Stomach (tissue), 9 donors: ENCODE results near the gene HMX1. TPM values are rescaled to one million over a fixed set of nuclear protein-coding genes. Genes with fewer than 3 reads are reported as not detected.

Experiments
- DNase-seq, 2 donors: peaks; one replicate each; pipeline versions ENCODE4 v3.0.0 to v3.0.0-alpha.2; 2013 to 2019
- H3K27ac ChIP-seq, 5 donors: fragments of 200-600 bp in 4 of 5; sonication (generic) in 4 of 5; one replicate each; pipeline ENCODE4 v1.5.1; 2013 to 2019; ENCODE audit warnings: mild to moderate bottlenecking in 1 of 5, moderate library complexity in 1 of 5
- H3K27me3 ChIP-seq, 3 donors: fragments of 200-600 bp; sonication (generic); one replicate each; pipeline ENCODE4 v1.5.1; 2017 to 2019; ENCODE audit warnings: mixed run types in 1 of 3
- H3K36me3 ChIP-seq, 4 donors: fragments of 200-600 bp; sonication (generic); 1 replicate in 3 of 4; 2 replicates in 1 of 4; pipeline ENCODE4 v1.5.1; 2016 to 2019
- H3K4me1 ChIP-seq, 4 donors: fragments of 200-600 bp; sonication (generic); one replicate each; pipeline ENCODE4 v1.5.1; 2016 to 2019
- H3K4me3 ChIP-seq, 4 donors: fragments of 200-600 bp; sonication (generic) in 3 of 4; one replicate each; pipeline ENCODE4 v1.5.1; 2016 to 2019; ENCODE audit warnings: mild to moderate bottlenecking in 1 of 4
- H3K9me3 ChIP-seq, 4 donors: fragments of 200-600 bp; sonication (generic); one replicate each; pipeline ENCODE4 v1.5.1; 2016 to 2019
- CTCF ChIP-seq, 7 experiments: fragments of 450-650 bp in 4 of 7; fragments of 200-600 bp in 3 of 7; sonication (generic) in 3 of 7; IDR thresholded peaks; one replicate each; pipeline ENCODE4 v1.5.1; 2016 to 2019; ENCODE audit warnings: antibody characterized with exemption in 7 of 7, control low read depth in 2 of 7, mild to moderate bottlenecking in 1 of 7
- EP300 ChIP-seq: sonication (generic); formaldehyde crosslinking; IDR thresholded peaks from one replicate; pipeline ENCODE4 v1.6.1; 2017; ENCODE audit warnings: antibody characterized with exemption
- POLR2A ChIP-seq, 4 donors: fragments of 450-650 bp; IDR thresholded peaks; one replicate each; pipeline ENCODE4 v1.6.1; 2016; ENCODE audit warnings: antibody characterized with exemption in 4 of 4, control low read depth in 2 of 4, mild to moderate bottlenecking in 1 of 4, moderate library complexity in 1 of 4
- POLR2AphosphoS5 ChIP-seq, 3 donors: sonication (generic); formaldehyde crosslinking; IDR thresholded peaks; one replicate each; pipeline ENCODE4 v1.6.1; 2016; ENCODE audit warnings: antibody characterized with exemption in 3 of 3
- WGBS, 5 donors: extraction: QIAGEN DNeasy Blood & Tissue Kit in 3 of 5; methylation state at CpG; one replicate each; pipeline versions ENCODE4 v1.1.5 to v1.1.7; 2013 to 2018; 5-methylcytosine and 5-hydroxymethylcytosine counted together
- intact Hi-C: fragments of 100-400 bp; cut with DNase I; formaldehyde crosslinking; loops from one replicate; pipeline ENCODE4 v1.15.1; 2023; ENCODE audit warnings: low total_unique reads
- polyA plus RNA-seq, 3 donors: library from polyadenylated mRNA; stranded (reverse); fragments of 200-250 nt; gene quantifications; one replicate each; pipeline ENCODE4 v1.2.3, GENCODE V29; 2013
- total RNA-seq, 5 donors: library from RNA; depleted of rRNA; stranded (reverse); fragments of >200 nt; gene quantifications; one replicate each; pipeline versions ENCODE4 v1.1.0 to v1.2.3, GENCODE V29; 2014 to 2016
- donor health status: healthy with polysubstance abuse.
- donor health status: Bipolar disorder and iron deficiency.
- donor health status: healthy.

HMX1 gene
- total and polyA plus RNA-seq, 8 donors: 0.37 TPM; not detected in 7

DNA sequence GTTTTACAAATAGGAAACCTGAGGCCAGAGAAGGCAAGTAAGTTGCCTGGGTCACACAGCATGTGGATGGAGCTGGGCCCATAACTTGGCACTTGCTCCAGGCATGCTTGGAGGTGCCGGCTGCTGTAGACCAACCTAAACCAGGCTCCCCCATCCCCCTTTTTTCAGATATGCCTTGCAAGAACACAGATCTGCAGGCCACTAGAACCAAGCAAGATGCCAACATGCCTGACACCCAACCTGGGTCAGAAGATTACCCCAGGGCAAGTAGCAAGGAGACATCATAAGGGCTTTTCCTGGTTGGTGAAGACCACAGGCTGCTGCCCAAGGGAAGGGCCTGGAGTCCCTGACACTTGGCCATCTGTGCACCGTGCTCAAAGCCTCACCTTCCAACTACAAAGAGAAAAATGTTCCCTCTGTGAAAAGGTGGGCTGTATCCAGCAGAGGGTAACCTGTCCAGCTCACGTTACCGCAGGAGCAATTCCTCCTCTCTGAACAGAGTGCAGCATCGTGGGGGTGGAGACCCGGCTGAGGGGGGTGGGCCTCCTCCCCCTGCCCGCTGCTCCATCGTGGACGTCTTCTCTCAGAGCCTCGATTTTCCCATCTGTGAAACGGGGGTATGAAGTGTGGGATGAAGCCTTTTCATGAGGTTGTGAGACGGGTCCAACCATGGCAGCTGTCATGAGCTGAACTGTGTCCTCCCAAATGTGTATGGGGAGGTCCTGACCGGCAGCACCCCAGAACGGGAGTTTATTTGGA is 23.0 kb downstream of the HMX1 start:
- Histone ChIP-seq H3K9me3 (peaks cover 3 to 23% (median 20%) of the 10 kb centered on the region in 4 donors), H3K27ac (no peak overlapping the region), H3K4me3 (no peak overlapping the region), H3K36me3 (no peaks in the 10 kb centered on the region), H3K4me1 (peaks cover 0 to 4% (median 0%) of the 10 kb centered on the region in 4 donors), H3K27me3 (peaks cover 3 to 98% (median 23%) of the 10 kb centered on the region in 3 donors)
- WGBS, 5 donors: 54 to 64% (median 61%) methylated on average over 12 to 14 of the region's 14 CpGs
- intact Hi-C loops: no loop called here
- DNase-seq: no peak
- TF ChIP-seq POLR2AphosphoS5 (IDR thresholded peaks at IDR 0.05) (no peak), POLR2A (IDR thresholded peaks at IDR 0.05) (no peak), EP300 (no peak), CTCF (IDR thresholded peaks at IDR 0.05) (no peak)

- 6 to 10% (median 7%) methylated on average over 10 of the region's 10 CpGs for WGBS, 5 donors
- no peak for DNase-seq
These were observed 23.9 kb downstream of the HMX1 start for GRCh38 chr4:8847764-8848163.

GRCh38 chr4:8847331-8847730 is 24.3 kb downstream of the HMX1 start:
- intact Hi-C loops: no loop called here
- no peak for DNase-seq
- H3K27ac ChIP-seq: no peak overlapping the region
- no peak overlapping the region for H3K4me3 ChIP-seq
- WGBS, 5 donors: 68 to 81% (median 80%) methylated on average over 11 to 12 of the region's 12 CpGs
- TF ChIP-seq CTCF (IDR thresholded peaks at IDR 0.05): no peak
- TF ChIP-seq POLR2A (IDR thresholded peaks at IDR 0.05): no peak
- no peak for TF ChIP-seq EP300
- TF ChIP-seq POLR2AphosphoS5 (IDR thresholded peaks at IDR 0.05): no peak
- peaks cover 0 to 4% (median 0%) of the 10 kb centered on the region in 4 donors for H3K4me1 ChIP-seq
- peaks cover 0 to 21% (median 17%) of the 10 kb centered on the region in 4 donors for H3K9me3 ChIP-seq
- H3K36me3 ChIP-seq: no peaks in the 10 kb centered on the region
- H3K27me3 ChIP-seq: peaks cover 3 to 87% (median 19%) of the 10 kb centered on the region in 3 donors

More at GRCh38 chr4:8847764-8848163, 23.9 kb downstream of the HMX1 start:
- Histone ChIP-seq H3K4me3 (no peak overlapping the region), H3K9me3 (peaks cover 0 to 24% (median 20%) of the 10 kb centered on the region in 4 donors), H3K4me1 (peaks cover 0 to 4% (median 0%) of the 10 kb centered on the region in 4 donors), H3K27me3 (peaks cover 3 to 91% (median 21%) of the 10 kb centered on the region in 3 donors), H3K27ac (no peak overlapping the region), H3K36me3 (no peaks in the 10 kb centered on the region)
- intact Hi-C loops: no loop called here
- TF ChIP-seq POLR2A (IDR thresholded peaks at IDR 0.05): no peak
- no peak for TF ChIP-seq CTCF (IDR thresholded peaks at IDR 0.05)
- TF ChIP-seq POLR2AphosphoS5 (IDR thresholded peaks at IDR 0.05): no peak
- no peak for TF ChIP-seq EP300

DNA sequence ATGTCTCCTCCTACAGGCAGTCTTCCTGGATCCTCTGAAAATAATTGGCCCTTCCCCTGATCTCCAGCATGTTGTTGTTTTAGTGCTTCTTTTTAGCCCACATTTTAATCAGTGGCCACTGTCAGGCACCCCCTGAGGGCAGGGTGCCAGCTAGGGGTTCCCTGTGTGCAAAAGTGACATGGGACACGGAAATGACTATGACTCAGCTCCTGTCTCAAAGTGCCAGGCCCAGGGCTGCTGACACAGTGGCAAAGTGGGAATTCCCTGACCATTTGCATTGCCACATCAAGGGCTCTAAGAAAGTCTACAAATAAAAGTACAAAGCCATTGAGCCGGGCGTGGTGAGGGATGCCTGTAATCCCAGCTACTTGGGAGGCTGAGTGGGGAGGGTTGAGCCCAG is 24.8 kb downstream of the HMX1 start:
- Histone ChIP-seq H3K27me3 (peaks cover 3 to 82% (median 14%) of the 10 kb centered on the region in 3 donors), H3K4me3 (no peak overlapping the region), H3K36me3 (no peaks in the 10 kb centered on the region), H3K4me1 (peaks cover 0 to 4% (median 0%) of the 10 kb centered on the region in 4 donors), H3K27ac (no peak overlapping the region), H3K9me3 (peaks cover 0 to 19% (median 15%) of the 10 kb centered on the region in 4 donors)
- WGBS, 5 donors: 53 to 69% (median 57%) methylated on average over 3 of the region's 3 CpGs
- TF ChIP-seq CTCF (IDR thresholded peaks at IDR 0.05) (no peak), EP300 (no peak), POLR2AphosphoS5 (IDR thresholded peaks at IDR 0.05) (no peak), POLR2A (IDR thresholded peaks at IDR 0.05) (no peak)
- DNase-seq: no peak
- intact Hi-C loops: no loop called here
